H9 (cell line): ENCODE measurements around the gene ARHGEF6. TPM values are rescaled to one million over a fixed set of nuclear protein-coding genes. Genes with fewer than 3 reads are reported as not detected.

Source experiments
- DNase-seq: peaks from one replicate; pipeline ENCODE4 v3.0.0-alpha.2; 2017
- H2AFZ ChIP-seq: one replicate; pipeline ENCODE4 v1.6.1; 2013; ENCODE audit warnings: mild to moderate bottlenecking, low read length, control low read depth, moderate library complexity
- H2AK5ac ChIP-seq: 2 replicates; pipeline ENCODE4 v1.6.1; 2013; ENCODE audit warnings: low read length, control low read depth, mixed read lengths; ENCODE audit not compliant: insufficient read length
- H2BK120ac ChIP-seq: one replicate; pipeline ENCODE4 v1.6.1; 2013; ENCODE audit warnings: low read depth, mild to moderate bottlenecking, low read length, control low read depth, inconsistent platforms; ENCODE audit not compliant: poor library complexity, severe bottlenecking
- H2BK12ac ChIP-seq: 2 replicates; pipeline ENCODE4 v1.6.1; 2013; ENCODE audit warnings: low read length, control low read depth, mixed read lengths, low read depth; ENCODE audit not compliant: insufficient read length
- H2BK15ac ChIP-seq: 2 replicates; pipeline ENCODE4 v1.6.1; 2013; ENCODE audit warnings: low read depth, low read length, control low read depth
- H2BK20ac ChIP-seq: one replicate; pipeline ENCODE4 v1.6.1; 2013; ENCODE audit warnings: low read depth, mild to moderate bottlenecking, low read length, control low read depth, inconsistent platforms; ENCODE audit not compliant: poor library complexity, severe bottlenecking
- H2BK5ac ChIP-seq: 2 replicates; pipeline ENCODE4 v1.6.1; 2013; ENCODE audit warnings: low read length, control low read depth, mixed read lengths; ENCODE audit not compliant: insufficient read length
- H3K14ac ChIP-seq: 2 replicates; pipeline ENCODE4 v1.6.1; 2013; ENCODE audit warnings: low read length, control low read depth; ENCODE audit not compliant: insufficient read depth
- H3K18ac ChIP-seq: 2 replicates; pipeline ENCODE4 v1.6.1; 2013; ENCODE audit warnings: low read depth, mild to moderate bottlenecking, mixed read lengths, low read length, control low read depth; ENCODE audit not compliant: insufficient read length
- H3K23ac ChIP-seq: 2 replicates; pipeline ENCODE4 v1.6.1; 2013; ENCODE audit warnings: low read length, control low read depth, mixed read lengths, low read depth; ENCODE audit not compliant: insufficient read length
- H3K23me2 ChIP-seq: 2 replicates; pipeline ENCODE4 v1.6.1; 2013; ENCODE audit warnings: low read depth, mild to moderate bottlenecking, mixed read lengths, low read length, control low read depth; ENCODE audit not compliant: insufficient read length, poor library complexity, severe bottlenecking
- H3K27ac ChIP-seq: 2 replicates; pipeline ENCODE4 v1.5.1; 2013; ENCODE audit warnings: low read length, control low read depth, mixed read lengths, low read depth; ENCODE audit not compliant: insufficient read length
- H3K27me3 ChIP-seq: 2 replicates; pipeline ENCODE4 v1.6.1; 2013; ENCODE audit warnings: low read length, control low read depth, inconsistent platforms; ENCODE audit not compliant: insufficient read depth
- H3K4ac ChIP-seq: 2 replicates; pipeline ENCODE4 v1.6.1; 2013; ENCODE audit warnings: low read depth, mild to moderate bottlenecking, control low read depth, inconsistent platforms, low read length, moderate library complexity
- H3K4me1 ChIP-seq: 2 replicates; pipeline ENCODE4 v1.6.1; 2013; ENCODE audit warnings: low read length, control low read depth, inconsistent platforms; ENCODE audit not compliant: insufficient read depth
- H3K4me2 ChIP-seq: 2 replicates; pipeline ENCODE4 v1.6.1; 2013; ENCODE audit warnings: low read length, control low read depth, mixed read lengths; ENCODE audit not compliant: insufficient read length, insufficient read depth
- H3K56ac ChIP-seq: 2 replicates; pipeline ENCODE4 v1.6.1; 2013; ENCODE audit warnings: low read depth, mild to moderate bottlenecking, mixed read lengths, low read length, control low read depth; ENCODE audit not compliant: insufficient read length
- H3K79me1 ChIP-seq: 2 replicates; pipeline ENCODE4 v1.6.1; 2013; ENCODE audit warnings: low read depth, mild to moderate bottlenecking, moderate library complexity, low read length, control low read depth, inconsistent platforms; ENCODE audit not compliant: insufficient read depth, poor library complexity, severe bottlenecking
- H3K79me2 ChIP-seq: 2 replicates; pipeline ENCODE4 v1.6.1; 2013; ENCODE audit warnings: low read length, control low read depth, inconsistent platforms; ENCODE audit not compliant: insufficient read depth
- H3K9ac ChIP-seq: 2 replicates; pipeline ENCODE4 v1.6.1; 2013; ENCODE audit warnings: low read length, control low read depth, mixed read lengths; ENCODE audit not compliant: insufficient read length; ENCODE audit errors: extremely low read depth
- H3K9me3 ChIP-seq: one replicate; pipeline ENCODE4 v1.6.1; 2013; ENCODE audit warnings: low read depth, low read length, inconsistent platforms; ENCODE audit not compliant: control insufficient read depth
- H3T11ph ChIP-seq: one replicate; pipeline ENCODE4 v1.6.1; 2013; ENCODE audit warnings: mild to moderate bottlenecking, low read length, control low read depth, inconsistent platforms
- H4K20me1 ChIP-seq: one replicate; pipeline ENCODE4 v1.6.1; 2013; ENCODE audit not compliant: control insufficient read depth, insufficient read length, insufficient read depth
- H4K5ac ChIP-seq: 2 replicates; pipeline ENCODE4 v1.6.1; 2013; ENCODE audit warnings: low read depth, mild to moderate bottlenecking, mixed read lengths, low read length, control low read depth; ENCODE audit not compliant: insufficient read length
- H4K8ac ChIP-seq: replicated peaks from 2 replicates; pipeline ENCODE4 v1.6.1; 2013; ENCODE audit warnings: low read length, control low read depth, mixed read lengths, low read depth; ENCODE audit not compliant: insufficient read length
- H4K91ac ChIP-seq: 2 replicates; pipeline ENCODE4 v1.6.1; 2013; ENCODE audit warnings: low read depth, mild to moderate bottlenecking, moderate library complexity, mixed read lengths, low read length, control low read depth; ENCODE audit not compliant: insufficient read length
- H3K27ac Mint-ChIP-seq, 3 experiments: 2 replicates in 2 of 3; 3 replicates in 1 of 3; pipeline ENCODE4 v1.8.0; 2020 to 2021; ENCODE audit warnings: mixed read lengths in 3 of 3, mild to moderate bottlenecking in 1 of 3, moderate library complexity in 1 of 3
- H3K27me3 Mint-ChIP-seq: 2 replicates; pipeline ENCODE4 v1.8.0; 2021; ENCODE audit warnings: low read depth, mild to moderate bottlenecking, moderate library complexity, mixed read lengths
- H3K36me3 Mint-ChIP-seq, 3 experiments: 2 replicates in 2 of 3; 3 replicates in 1 of 3; pipeline ENCODE4 v1.8.0; 2020 to 2021; ENCODE audit warnings: low read depth in 3 of 3, mixed read lengths in 3 of 3; ENCODE audit not compliant: insufficient read depth in 1 of 3
- H3K4me1 Mint-ChIP-seq, 2 experiments: 2 replicates each; pipeline ENCODE4 v1.8.0; 2020; ENCODE audit warnings: mixed read lengths in 2 of 2
- H3K4me3 Mint-ChIP-seq, 2 experiments: 2 replicates in 1 of 2; 3 replicates in 1 of 2; pipeline ENCODE4 v1.8.0; 2020 to 2021; ENCODE audit warnings: mild to moderate bottlenecking in 2 of 2, mixed read lengths in 2 of 2, moderate library complexity in 1 of 2
- H3K9me3 Mint-ChIP-seq, 2 experiments: 2 replicates in 1 of 2; 3 replicates in 1 of 2; pipeline ENCODE4 v1.8.0; 2020; ENCODE audit warnings: mild to moderate bottlenecking in 2 of 2, mixed read lengths in 2 of 2, moderate library complexity in 1 of 2
- CTCF ChIP-seq: fragments of 200-600 bp; sonication (generic); conservative IDR thresholded peaks from 3 replicates; pipeline ENCODE4 v1.8.0; 2021; ENCODE audit warnings: antibody characterized with exemption, mild to moderate bottlenecking
- WGBS: extraction: QIAGEN DNeasy Blood & Tissue Kit; methylation state at CpG from one replicate; pipeline ENCODE4 v1.1.7; 2013; ENCODE audit warnings: missing lambda C conversion rate, low lambda C conversion rate, mixed read lengths; ENCODE audit not compliant: insufficient read length; ENCODE audit errors: extremely low coverage; 5-methylcytosine and 5-hydroxymethylcytosine counted together
- total RNA-seq: library from RNA; stranded (reverse); gene quantifications from 2 replicates; pipeline ENCODE4 v1.2.1, GENCODE V29; 2021

The ARHGEF6 gene
- total RNA-seq, 1 experiment from 2014 or later, result 3.6 TPM

DNA sequence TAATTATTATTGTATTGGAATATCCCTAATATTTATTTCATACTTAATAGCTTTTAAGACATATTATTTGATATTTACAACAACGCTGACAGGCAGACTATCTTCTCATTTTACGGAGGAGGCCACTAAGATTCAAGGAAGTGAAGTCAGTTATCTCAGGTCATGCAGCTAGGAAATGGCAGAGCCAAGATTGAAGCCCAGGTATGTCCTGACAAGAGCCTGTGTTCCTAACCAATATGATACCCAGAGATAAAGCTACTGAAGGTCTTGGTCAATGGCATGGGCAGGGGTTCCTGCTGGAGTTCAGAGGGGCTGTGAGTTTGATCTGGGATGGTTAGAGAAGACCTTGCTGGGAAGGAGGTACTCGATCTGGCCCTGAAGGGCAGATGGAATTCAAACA, 47.1 kb downstream of the ARHGEF6 start:
- no peaks in the 10 kb centered on the region for H3K4me1 Mint-ChIP-seq
- H3K27me3 Mint-ChIP-seq, result no peaks in the 10 kb centered on the region
- no peak overlapping the region for H2BK5ac ChIP-seq
- H3K9ac ChIP-seq, result no peak overlapping the region
- H3K4ac ChIP-seq, result no peak overlapping the region
- no peaks in the 10 kb centered on the region for H3K27me3 ChIP-seq
- no peak overlapping the region for H2BK15ac ChIP-seq
- H4K5ac ChIP-seq, result no peak overlapping the region
- no peak overlapping the region for H3K14ac ChIP-seq
- H3K9me3 Mint-ChIP-seq, result peaks cover 29 to 48% of the 10 kb centered on the region in 2 experiments
- H3K79me2 ChIP-seq, result no peaks in the 10 kb centered on the region
- no peaks in the 10 kb centered on the region for H3K36me3 Mint-ChIP-seq
- H3K56ac ChIP-seq, result no peak overlapping the region
- no peaks in the 10 kb centered on the region for H4K20me1 ChIP-seq
- H4K91ac ChIP-seq, result no peak overlapping the region
- no peak overlapping the region for H3K18ac ChIP-seq
- no peak overlapping the region for H2BK120ac ChIP-seq
- no peak for DNase-seq
- no peak overlapping the region for H2AFZ ChIP-seq
- WGBS, result no CpG with 5 or more reads among the region's 3 CpGs
- H3K4me3 Mint-ChIP-seq, result no peak overlapping the region
- no peak overlapping the region for H3K23ac ChIP-seq
- H3K79me1 ChIP-seq, result no peaks in the 10 kb centered on the region
- H3K27ac Mint-ChIP-seq, result no peak overlapping the region
- no peak overlapping the region for H2BK12ac ChIP-seq
- no peaks in the 10 kb centered on the region for H3K4me1 ChIP-seq
- no peak overlapping the region for H4K8ac ChIP-seq
- no peak overlapping the region for H2AK5ac ChIP-seq
- no peak overlapping the region for H3K27ac ChIP-seq
- no peak overlapping the region for H2BK20ac ChIP-seq
- no peaks in the 10 kb centered on the region for H3K23me2 ChIP-seq
- no peak for TF ChIP-seq CTCF
- no peak overlapping the region for H3T11ph ChIP-seq
- no peak overlapping the region for H3K4me2 ChIP-seq
- peaks cover 24% of the 10 kb centered on the region for H3K9me3 ChIP-seq
